Stimulated activated CD4-positive, alpha-beta T cell treated with anti-CD3 and anti-CD28 coated beads, Interleukin-4, amount 100 ng/mL, for 24 hours (primary cell): ENCODE results near the gene SOX9.

Experiments
- DNase-seq: peaks from one replicate; pipeline ENCODE4 v3.0.0-alpha.2; 2020

The SOX9 gene

DNA sequence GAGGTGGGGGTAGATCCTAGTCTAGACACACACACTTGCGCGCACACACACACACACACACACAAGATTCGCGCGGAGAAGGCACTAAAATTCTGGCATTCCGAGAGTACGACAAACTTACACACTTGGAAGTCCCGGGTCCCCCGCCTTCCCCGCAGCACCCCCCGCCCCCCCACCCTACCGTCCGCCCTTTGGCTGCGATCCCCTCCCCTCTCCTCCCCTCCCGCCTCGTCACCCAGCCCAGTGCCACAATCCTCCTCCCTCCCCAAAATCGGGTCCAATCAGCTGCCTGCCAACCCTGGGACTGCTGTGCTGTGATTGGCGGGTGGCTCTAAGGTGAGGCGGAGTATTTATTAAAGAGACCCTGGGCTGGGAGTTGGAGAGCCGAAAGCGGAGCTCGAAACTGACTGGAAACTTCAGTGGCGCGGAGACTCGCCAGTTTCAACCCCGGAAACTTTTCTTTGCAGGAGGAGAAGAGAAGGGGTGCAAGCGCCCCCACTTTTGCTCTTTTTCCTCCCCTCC, at the start of gene SOX9:
TSS of gene SOX9 (plus strand) at position 379 of the 522 bp plus-strand sequence. CDS start 372 bp downstream, outside the sequence.
- DNase-seq, result no peak

DNA sequence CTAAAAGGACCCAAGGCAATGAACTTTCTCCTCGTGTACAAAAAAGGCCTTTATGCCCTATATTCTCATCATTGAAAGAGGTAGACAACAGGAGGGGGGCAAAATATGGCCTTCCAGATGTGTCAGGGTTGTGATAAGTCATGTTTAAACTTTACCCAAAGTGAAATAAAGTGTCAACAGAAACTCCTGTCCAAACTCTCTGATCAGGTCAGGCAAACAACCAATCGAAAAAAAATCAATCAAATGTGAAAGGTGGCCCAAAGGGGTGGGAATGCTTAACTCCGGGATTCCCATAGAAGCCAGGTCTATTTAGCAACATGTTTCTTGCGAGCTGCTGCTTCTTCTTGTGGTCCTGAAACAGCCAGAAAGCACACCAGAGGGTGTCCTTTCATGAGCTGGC, 49.5 kb upstream of the SOX9 start:
- DNase-seq, result no peak

- DNase-seq, result no peak
These were observed 44.7 kb upstream of the SOX9 start for GRCh38 chr17:72075995-72076677.

DNA sequence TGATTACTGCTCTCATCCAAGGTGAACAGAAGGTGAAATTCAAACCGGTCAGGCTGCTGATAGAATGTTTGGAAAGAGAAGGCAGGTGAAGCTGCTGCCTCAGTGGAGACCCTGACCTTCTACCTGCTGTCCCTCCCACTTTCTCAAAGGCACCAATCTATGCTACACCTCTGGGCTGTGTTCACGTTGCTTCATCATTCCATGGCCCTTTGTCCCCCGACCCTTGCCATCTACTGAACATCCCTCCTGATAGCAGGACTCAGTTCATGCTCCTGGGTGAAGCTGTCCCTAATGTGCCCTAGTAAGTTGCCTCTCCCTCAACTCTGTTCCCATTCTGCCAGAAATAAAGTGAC, 44.2 kb upstream of the SOX9 start:
- no peak for DNase-seq

DNA sequence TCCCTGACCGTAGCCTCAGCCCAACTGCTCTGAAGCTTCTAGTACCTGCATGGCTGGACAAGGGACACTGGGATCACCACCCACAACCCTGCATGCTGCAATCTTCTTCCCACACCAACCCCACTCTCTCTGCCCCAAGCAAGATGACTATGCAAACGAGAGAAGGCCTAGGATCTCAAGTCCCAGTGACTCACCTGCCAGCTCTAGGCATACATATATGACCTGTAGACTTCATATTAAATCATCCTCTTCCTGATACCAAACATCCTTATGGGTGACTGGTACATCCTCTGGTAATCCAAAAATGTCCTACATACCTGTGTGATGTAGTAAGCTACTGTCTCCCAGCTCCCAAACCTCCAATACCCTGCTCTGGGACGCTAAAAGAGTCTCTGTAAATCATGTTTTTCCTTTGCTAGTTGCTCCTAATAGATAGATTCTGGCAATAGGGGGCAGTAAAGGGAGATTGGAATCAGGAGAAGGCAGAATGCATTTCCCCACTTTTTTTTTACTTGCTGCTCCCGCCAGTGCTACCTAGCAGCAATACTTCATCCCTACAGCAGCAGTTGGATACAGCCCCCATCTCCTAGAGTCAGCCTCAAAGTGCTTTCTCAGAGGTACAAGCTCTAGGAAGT, 43.4 kb upstream of the SOX9 start:
- no peak for DNase-seq

GRCh38 chr17:72079700-72080099, 41.1 kb upstream of the SOX9 start:
- DNase-seq, result no peak

GRCh38 chr17:72087876-72088275, 32.9 kb upstream of the SOX9 start:
- no peak for DNase-seq

DNA sequence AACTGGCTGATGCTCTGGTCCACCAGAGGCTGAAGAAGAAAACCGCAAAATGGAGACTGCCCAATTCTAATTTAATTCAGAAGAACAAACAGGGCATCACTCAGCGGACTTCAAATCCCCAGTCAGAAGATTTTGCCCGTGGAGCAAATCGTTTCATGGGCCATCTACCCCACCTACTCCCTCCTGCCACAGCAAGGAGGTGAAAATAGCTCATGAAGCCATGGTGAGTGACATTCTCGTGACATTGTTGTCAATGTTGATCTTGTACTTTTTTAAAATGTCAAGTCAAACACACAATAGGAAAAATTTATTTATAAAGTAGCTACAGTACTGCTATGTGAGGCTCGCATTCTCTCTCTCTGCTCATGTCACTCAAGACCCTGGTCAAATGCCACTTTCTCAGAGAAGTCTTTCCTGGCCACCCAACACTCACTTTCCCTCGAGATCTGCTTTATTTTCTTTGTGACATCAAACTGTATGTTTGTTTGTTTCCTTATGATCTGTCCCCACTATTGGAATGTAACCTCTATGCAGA, 31.3 kb upstream of the SOX9 start:
- no peak for DNase-seq

DNA sequence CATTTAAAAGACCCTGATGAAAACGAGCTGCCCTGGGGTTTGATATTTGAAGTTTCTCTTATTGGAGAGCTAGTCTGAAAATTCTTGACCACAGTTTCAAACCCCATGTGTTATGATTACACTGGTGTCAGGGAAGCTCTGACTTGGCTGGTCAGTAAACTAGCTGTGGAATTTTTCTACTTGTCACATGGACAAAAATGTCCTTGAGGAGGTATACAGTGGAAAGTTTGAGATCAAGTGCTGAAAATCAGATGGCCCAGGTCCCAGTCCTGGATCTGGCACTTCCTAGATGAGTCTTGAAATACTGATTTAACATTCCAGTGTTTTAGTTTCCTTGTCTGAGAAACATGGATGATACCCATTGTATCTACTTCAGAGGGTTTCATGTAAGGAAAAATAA, 30.7 kb upstream of the SOX9 start:
- DNase-seq, result no peak

- DNase-seq, result no peak
These were observed 28.0 kb upstream of the SOX9 start for GRCh38 chr17:72092710-72093322.

DNA sequence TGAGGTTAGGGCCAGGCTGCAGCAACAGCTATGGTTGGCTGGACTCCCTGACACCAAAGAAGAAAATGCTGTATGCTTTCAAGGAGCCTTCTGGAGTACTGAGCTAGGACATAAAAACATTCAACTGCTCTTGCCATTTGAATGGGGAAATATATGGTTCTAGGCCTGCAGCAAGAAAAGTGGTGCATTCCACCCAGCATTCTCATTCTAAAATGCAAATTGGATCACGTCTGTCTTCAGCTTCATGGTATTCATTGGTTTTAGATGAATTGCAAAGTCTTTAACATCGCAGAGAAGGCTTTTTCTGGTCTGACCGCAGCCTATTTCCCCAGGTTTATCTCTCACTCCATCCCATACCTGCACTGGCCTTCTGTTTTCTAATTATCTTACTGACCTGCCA, 27.1 kb upstream of the SOX9 start:
- no peak for DNase-seq

DNA sequence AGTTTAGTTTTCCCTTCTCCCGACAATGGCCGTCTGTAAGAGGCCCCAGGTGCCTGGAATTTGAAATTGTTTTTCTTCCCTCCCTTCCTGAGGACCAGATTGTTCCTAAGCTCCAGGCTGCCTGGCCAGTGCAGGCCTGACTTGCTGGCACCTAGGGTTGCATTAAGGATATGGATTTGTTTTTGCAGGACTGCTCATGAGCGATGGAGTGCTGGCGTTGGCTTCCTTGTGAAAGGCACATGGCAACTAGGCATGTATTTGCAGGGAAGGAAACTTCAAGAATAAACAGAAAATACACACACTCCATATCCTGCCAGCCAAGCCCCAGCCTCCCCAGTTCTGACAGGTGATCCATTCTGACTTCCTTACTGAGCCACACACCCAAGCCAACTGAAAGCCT, 25.5 kb upstream of the SOX9 start:
- DNase-seq, result no peak

DNA sequence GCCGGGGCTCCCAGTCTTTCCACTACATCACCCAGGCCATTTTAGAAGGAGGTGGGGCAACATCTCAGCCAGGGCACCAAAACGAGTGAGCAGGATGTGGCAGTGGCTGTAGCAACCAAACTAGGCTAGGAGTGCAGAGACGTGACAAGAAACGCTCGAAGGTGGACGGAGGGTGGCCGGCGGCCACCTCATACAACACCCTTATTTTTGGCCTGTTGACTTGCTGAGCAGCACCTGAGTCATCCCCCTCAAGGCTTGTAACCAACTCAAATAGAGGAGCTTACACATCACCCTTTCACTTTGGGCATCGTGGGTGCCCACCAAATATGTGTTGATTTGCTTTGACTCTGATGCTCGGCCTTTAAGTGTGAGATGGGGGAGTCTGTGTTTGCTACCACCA, 23.7 kb upstream of the SOX9 start:
- no peak for DNase-seq

GRCh38 chr17:72099919-72100318, 20.9 kb upstream of the SOX9 start:
- no peak for DNase-seq

DNA sequence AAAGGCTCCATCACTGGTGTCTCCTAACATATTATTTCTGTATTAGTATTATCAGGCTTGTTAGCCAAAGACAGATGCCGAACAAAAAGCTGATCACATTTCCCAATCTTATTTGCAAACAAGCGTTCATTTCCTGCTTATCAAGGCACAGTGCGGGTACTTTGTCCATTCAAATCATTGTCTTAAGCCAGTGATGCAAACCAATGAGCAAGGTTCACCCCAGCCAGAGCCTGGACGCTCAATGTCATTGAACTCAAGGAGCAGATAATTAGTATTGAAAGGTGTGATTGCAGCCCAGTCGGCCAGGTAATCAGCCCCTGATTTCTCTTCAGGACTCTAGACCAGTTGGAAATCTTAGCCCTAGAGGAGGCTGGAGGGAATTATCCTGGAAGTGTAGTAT, 20.4 kb upstream of the SOX9 start:
- no peak for DNase-seq

DNA sequence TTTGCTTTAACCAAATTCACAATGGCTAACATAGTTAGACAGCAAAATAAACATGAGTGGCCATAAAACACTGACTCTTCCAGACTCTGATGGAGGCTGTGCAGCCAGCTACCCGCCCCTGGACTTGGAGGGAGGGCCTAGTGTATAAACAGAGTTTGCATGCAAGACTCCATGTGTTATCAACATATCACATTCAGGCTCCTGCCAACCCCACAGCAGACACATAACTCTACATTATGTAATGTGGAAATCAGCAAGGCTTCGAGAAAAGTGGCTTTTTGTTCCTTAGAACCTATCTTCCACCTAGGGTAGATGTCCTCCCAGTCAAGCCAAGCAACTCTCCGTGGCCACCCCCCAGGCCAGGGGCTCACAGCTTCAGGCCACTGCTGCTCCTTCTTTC, 19.3 kb upstream of the SOX9 start:
- no peak for DNase-seq

GRCh38 chr17:72102366-72102765, 18.5 kb upstream of the SOX9 start:
- DNase-seq, result no peak

GRCh38 chr17:72104164-72104862, 16.5 kb upstream of the SOX9 start:
- no peak for DNase-seq

DNA sequence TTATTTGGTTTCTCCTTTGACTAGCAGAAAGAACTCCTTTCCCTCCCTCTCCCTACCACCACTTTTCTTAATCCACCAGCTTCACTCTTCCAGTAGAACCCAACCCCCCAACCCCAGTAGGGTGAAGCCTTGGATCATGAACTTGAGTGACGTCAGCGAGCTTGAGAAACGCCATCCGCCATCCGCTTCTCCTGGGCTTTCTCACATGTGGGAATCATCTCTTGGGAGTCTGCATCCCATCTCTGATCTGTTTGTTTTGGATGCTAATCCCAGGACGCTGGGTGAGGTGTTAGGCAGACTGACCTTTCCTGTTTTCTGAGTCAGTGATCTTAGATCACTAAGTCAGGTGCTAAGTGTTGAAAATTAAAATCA, 16.0 kb upstream of the SOX9 start:
- DNase-seq, result no peak

DNA sequence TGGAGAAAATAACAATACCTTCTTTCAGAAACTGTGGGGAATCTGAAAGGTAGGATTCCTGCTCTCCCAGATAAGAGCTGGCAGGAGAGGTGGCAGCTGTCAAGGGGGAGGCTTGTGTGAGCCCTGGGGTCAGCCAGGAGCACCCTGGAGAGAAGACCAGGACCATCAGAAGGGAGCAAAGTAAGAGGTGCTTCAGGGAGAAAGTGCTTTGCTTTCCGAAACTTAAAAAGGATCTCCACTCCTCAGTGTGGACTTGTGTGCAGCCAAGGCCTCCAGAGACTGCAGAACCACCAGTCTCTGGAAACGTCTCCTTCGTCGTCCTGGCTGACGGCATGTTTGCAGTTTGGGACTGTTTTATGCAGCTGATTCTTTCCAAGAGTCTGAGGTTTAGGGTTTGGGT, 13.7 kb upstream of the SOX9 start:
- no peak for DNase-seq

DNA sequence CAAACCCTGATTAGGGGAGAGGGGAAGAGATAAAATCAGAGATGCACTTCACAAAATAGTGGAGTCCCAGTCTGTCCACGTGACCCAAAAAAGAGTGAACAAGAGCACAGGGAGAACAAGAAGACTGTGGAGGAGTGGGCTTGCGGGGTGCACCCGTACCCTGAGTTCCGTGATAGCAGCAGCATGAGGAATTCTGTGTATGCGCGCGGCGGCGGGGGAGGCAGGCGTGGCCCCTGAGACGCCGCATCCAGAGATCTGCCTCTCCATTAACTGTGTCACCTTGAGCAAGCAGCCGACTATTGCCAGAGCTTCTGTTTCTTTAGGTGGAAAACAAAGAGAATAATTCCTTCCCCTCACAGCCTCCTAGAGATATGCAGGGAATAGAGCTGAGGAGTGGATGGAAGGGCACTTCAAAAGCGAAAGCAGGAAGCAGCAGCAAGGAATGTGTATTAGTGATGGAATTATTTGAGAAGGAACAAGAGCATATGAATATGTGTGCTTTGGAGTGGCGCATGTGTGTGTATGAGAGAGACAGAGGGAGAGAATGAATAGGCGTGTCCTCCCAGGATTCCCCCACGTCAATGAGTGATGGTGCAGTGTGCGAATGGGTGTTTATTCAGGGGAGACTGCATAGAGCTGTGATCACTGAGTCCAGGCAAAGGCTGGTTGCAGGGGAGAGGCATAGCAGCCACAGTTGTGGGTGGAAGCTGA, 10.4 kb upstream of the SOX9 start:
- DNase-seq, result no peak

DNA sequence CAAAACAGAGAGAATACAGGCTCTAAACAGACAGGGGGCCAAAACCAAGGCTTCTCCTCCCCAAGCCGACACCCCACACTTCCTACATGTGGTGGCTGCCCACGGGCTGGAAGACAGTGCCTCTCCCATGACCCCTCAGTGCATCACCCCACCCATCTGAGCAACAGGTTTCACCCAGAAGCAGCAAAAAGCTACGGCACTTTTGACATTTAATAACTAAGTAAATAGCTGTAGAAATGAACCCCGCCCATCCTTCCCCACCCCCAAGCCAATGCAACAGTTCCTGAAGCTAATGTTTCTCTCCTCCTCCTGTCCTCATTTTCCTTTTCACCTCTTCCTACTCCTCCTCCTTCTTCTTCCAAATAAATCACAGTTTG, 9.9 kb upstream of the SOX9 start:
- no peak for DNase-seq

DNA sequence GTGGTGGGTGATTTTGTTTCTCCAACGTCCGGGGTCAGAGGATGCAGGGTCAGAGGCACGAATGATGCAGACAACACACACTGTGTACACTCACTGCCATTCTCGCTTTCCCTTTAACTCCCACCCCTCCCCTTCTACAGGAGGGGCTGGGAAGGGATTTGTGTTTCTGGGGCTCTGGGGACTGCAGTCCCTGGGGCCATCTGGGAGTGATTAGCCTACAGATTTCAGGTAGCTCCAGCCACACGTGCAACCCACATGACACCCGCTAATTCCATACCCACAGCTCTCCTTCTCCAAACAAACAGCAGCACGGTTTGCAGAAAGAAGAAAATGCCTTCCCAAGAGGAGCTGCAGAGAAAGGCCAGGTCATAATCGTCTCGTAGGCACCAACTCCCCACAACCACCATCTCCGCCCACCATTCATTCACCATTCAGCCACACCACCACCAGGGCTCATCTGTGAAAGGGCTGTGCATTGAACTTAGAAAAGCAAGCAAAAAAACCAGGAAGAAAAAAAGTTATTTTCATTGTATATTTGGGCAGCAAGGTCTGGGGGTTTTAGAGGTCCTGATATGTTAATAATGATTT, 9.4 kb upstream of the SOX9 start:
- DNase-seq, result no peak
